Ishikawa (cell line): ENCODE results near the gene FOXJ3.

Source experiments
- CREB1 ChIP-seq: IDR thresholded peaks from 2 replicates; pipeline ENCODE4 v1.6.1; 2012; ENCODE audit warnings: low read depth
- EGR1 ChIP-seq: IDR thresholded peaks from 2 replicates; pipeline ENCODE4 v1.6.1; 2012
- RAD21 ChIP-seq: IDR thresholded peaks from 2 replicates; pipeline ENCODE4 v1.6.1; 2012; ENCODE audit warnings: low read depth
- TCF12 ChIP-seq: IDR thresholded peaks from 2 replicates; pipeline ENCODE4 v1.6.1; 2012; ENCODE audit warnings: low read depth
- YY1 ChIP-seq: IDR thresholded peaks from 2 replicates; pipeline ENCODE4 v1.6.1; 2012; ENCODE audit warnings: low read depth
- ZBTB7A ChIP-seq: IDR thresholded peaks from 2 replicates; pipeline ENCODE4 v1.6.1; 2012; ENCODE audit warnings: low read depth
- TF ChIP-seq, protein P1 (sequence below): IDR thresholded peaks from 2 replicates; pipeline ENCODE4 v1.6.1; 2012; ENCODE audit warnings: low read depth, mild to moderate bottlenecking
- TF ChIP-seq, protein P2 (sequence below): IDR thresholded peaks from 2 replicates; pipeline ENCODE4 v1.6.1; 2012
- TF ChIP-seq, protein P3 (sequence below): IDR thresholded peaks from 2 replicates; pipeline ENCODE4 v1.6.1; 2012

DNA sequence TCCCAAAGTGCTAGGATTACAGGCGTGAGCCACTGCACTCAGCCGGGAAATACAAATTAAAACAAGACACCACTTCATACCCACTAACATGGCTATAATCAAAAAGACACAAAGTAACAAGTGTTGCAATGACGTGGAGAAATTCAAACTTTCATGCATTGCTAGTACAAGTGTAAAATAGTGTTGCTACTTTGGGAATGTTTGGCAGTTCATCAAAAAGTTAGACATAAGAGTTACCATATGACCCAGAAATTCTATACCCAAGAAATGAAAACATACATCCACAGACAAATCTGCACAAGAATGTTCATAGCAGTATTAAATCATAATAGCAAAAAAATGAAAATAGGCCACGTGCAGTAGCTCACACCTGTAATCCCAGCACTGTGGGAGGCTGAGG, 16.4 kb downstream of the FOXJ3 start:
- no peak for TF ChIP-seq CREB1
- TF ChIP-seq, protein P1, sequence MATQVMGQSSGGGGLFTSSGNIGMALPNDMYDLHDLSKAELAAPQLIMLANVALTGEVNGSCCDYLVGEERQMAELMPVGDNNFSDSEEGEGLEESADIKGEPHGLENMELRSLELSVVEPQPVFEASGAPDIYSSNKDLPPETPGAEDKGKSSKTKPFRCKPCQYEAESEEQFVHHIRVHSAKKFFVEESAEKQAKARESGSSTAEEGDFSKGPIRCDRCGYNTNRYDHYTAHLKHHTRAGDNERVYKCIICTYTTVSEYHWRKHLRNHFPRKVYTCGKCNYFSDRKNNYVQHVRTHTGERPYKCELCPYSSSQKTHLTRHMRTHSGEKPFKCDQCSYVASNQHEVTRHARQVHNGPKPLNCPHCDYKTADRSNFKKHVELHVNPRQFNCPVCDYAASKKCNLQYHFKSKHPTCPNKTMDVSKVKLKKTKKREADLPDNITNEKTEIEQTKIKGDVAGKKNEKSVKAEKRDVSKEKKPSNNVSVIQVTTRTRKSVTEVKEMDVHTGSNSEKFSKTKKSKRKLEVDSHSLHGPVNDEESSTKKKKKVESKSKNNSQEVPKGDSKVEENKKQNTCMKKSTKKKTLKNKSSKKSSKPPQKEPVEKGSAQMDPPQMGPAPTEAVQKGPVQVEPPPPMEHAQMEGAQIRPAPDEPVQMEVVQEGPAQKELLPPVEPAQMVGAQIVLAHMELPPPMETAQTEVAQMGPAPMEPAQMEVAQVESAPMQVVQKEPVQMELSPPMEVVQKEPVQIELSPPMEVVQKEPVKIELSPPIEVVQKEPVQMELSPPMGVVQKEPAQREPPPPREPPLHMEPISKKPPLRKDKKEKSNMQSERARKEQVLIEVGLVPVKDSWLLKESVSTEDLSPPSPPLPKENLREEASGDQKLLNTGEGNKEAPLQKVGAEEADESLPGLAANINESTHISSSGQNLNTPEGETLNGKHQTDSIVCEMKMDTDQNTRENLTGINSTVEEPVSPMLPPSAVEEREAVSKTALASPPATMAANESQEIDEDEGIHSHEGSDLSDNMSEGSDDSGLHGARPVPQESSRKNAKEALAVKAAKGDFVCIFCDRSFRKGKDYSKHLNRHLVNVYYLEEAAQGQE, result no peak
- TF ChIP-seq EGR1, result no peak
- no peak for TF ChIP-seq YY1
- TF ChIP-seq ZBTB7A, result no peak
- TF ChIP-seq, protein P2, sequence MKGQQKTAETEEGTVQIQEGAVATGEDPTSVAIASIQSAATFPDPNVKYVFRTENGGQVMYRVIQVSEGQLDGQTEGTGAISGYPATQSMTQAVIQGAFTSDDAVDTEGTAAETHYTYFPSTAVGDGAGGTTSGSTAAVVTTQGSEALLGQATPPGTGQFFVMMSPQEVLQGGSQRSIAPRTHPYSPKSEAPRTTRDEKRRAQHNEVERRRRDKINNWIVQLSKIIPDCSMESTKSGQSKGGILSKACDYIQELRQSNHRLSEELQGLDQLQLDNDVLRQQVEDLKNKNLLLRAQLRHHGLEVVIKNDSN, result no peak
- no peak for TF ChIP-seq RAD21
- no peak for TF ChIP-seq TCF12
- TF ChIP-seq, protein P3, sequence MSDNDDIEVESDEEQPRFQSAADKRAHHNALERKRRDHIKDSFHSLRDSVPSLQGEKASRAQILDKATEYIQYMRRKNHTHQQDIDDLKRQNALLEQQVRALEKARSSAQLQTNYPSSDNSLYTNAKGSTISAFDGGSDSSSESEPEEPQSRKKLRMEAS, result no peak
